H1 (cell line): ENCODE data around the gene DENND5B.
A peak's percentile ranks its signal among the peaks of the same experiment; 100 is the strongest.

Source experiments
- CEBPB ChIP-seq: IDR thresholded peaks from 2 replicates; pipeline ENCODE4 v1.6.1; 2012; ENCODE audit warnings: low read depth, low read length
- CTCF ChIP-seq, 3 experiments: IDR thresholded peaks; 1 replicate in 2 of 3; 2 replicates in 1 of 3; pipeline versions ENCODE4 v1.5.1 to v1.6.1; 2011; ENCODE audit warnings: low read length in 3 of 3, mild to moderate bottlenecking in 3 of 3, inconsistent platforms in 2 of 3, low read depth in 1 of 3, moderate library complexity in 1 of 3; ENCODE audit not compliant: insufficient read depth in 1 of 3; ENCODE audit errors: control extremely low read depth in 1 of 3
- EGR1 ChIP-seq: IDR thresholded peaks from 2 replicates; pipeline ENCODE4 v1.6.1; 2011; ENCODE audit warnings: low read depth, low read length, borderline replicate concordance
- EP300 ChIP-seq, 2 experiments: IDR thresholded peaks; 1 replicate in 1 of 2; 2 replicates in 1 of 2; pipeline ENCODE4 v1.6.1; 2011 to 2012; ENCODE audit warnings: low read depth in 2 of 2, low read length in 2 of 2, mild to moderate bottlenecking in 2 of 2, borderline replicate concordance in 1 of 2, inconsistent platforms in 1 of 2, moderate library complexity in 1 of 2
- HDAC2 ChIP-seq, 2 experiments: fragments of 300-600 bp in 1 of 2; sonication (generic) in 1 of 2; IDR thresholded peaks; 2 replicates each; pipeline ENCODE4 v1.6.1; 2011 to 2012; ENCODE audit warnings: low read depth in 2 of 2, low read length in 2 of 2, mild to moderate bottlenecking in 2 of 2, moderate library complexity in 2 of 2, borderline replicate concordance in 1 of 2, inconsistent platforms in 1 of 2
- HDAC6 ChIP-seq: IDR thresholded peaks from one replicate; pipeline ENCODE4 v1.7.1; 2012; ENCODE audit warnings: low read depth, mild to moderate bottlenecking, inconsistent platforms, low read length, moderate library complexity
- POLR2A ChIP-seq, 2 experiments: IDR thresholded peaks; 1 replicate in 1 of 2; 2 replicates in 1 of 2; pipeline ENCODE4 v1.6.1; 2011; ENCODE audit warnings: low read depth in 2 of 2, low read length in 2 of 2, mild to moderate bottlenecking in 2 of 2; ENCODE audit errors: control extremely low read depth in 1 of 2
- POLR2AphosphoS5 ChIP-seq: IDR thresholded peaks from 2 replicates; pipeline ENCODE4 v1.6.1; 2011; ENCODE audit warnings: low read depth, low read length
- RAD21 ChIP-seq, 2 experiments: IDR thresholded peaks in 1 of 2; conservative IDR thresholded peaks in 1 of 2; 2 replicates each; pipeline ENCODE4 v1.6.1; 2011; ENCODE audit warnings: low read depth in 2 of 2, low read length in 2 of 2, improper control_type of control experiment in 1 of 2, inconsistent platforms in 1 of 2, mild to moderate bottlenecking in 1 of 2, moderate library complexity in 1 of 2
- SP1 ChIP-seq: IDR thresholded peaks from 2 replicates; pipeline ENCODE4 v1.6.1; 2011; ENCODE audit warnings: low read depth, low read length
- TCF12 ChIP-seq: IDR thresholded peaks from 2 replicates; pipeline ENCODE4 v1.6.1; 2011; ENCODE audit warnings: low read depth, mild to moderate bottlenecking, low read length

- TF ChIP-seq POLR2A (IDR thresholded peaks at IDR 0.05; ENCODE audit: control extremely low read depth in 1 of 2, low read depth in 2 of 2, low read length in 2 of 2): no peak
- no peak for TF ChIP-seq EGR1
- no peak for TF ChIP-seq CTCF (IDR thresholded peaks at IDR 0.05; ENCODE audit: control extremely low read depth in 1 of 3, insufficient read depth in 1 of 3, low read depth in 1 of 3, low read length in 3 of 3)
- no peak for TF ChIP-seq HDAC6
- TF ChIP-seq HDAC2 (IDR thresholded peaks at IDR 0.05; ENCODE audit: borderline replicate concordance in 1 of 2, low read depth in 2 of 2, low read length in 2 of 2): no peak
- no peak for TF ChIP-seq EP300 (IDR thresholded peaks at IDR 0.05; ENCODE audit: borderline replicate concordance in 1 of 2, low read depth in 2 of 2, low read length in 2 of 2)
- no peak for TF ChIP-seq POLR2AphosphoS5
- TF ChIP-seq CEBPB: peak; percentile 74; the same call in 1 of the 2 replicates
- no peak for TF ChIP-seq RAD21 (IDR thresholded peaks at IDR 0.05 in 1 of 2, conservative IDR thresholded peaks at IDR 0.05 in 1 of 2; ENCODE audit: low read depth in 2 of 2, low read length in 2 of 2)
- no peak for TF ChIP-seq SP1
- TF ChIP-seq TCF12: no peak
Measured at GRCh38 chr12:31633464-31633863, 42.5 kb upstream of the DENND5B start.
